ENCODE measurements around the gene EPB41L4A. TPM values are rescaled to one million over a fixed set of nuclear protein-coding genes. Genes with fewer than 3 reads are reported as not detected.
A peak's percentile ranks its signal among the peaks of the same experiment; 100 is the strongest.

EPB41L4A gene
- total RNA-seq, 1 experiment from 2014 or later, result 5.2 TPM

DNA sequence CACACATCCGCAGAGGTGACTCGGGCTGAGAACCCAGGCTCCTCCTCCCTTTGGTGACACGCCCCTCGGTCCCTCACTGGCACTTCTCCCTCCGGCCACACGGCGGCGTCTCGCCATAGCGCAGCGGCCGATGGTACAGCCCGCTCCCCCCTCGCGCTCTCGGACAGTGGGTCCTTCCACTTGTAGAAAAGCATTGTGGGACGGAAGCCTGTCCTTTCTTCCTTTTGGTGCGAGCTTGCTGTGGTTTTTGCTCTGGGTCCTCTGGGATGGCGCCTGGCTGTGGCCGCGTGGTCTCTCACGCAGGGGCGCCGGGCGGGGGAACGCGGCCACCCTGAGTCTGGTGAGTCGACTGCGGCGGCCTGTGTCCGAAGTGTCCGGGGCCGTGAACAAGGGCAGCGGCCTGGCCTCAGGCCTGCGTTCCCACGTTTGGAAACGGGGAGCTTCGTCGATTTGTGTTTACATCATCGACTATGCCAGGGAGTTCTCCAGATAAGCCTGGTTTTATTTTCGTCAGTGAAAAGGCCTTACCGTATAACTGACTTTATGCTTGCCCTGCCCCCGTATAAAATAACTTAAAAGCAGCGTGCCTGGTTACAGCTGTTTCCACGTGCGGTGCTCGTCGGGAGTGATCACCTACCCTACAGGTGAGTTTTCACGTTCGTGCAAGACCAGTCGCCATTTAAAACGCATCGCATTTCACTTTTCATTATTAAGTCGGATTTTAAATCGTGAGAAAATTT is 258.3 kb downstream of the EPB41L4A start (continued):
- TF ChIP-seq, protein P1, sequence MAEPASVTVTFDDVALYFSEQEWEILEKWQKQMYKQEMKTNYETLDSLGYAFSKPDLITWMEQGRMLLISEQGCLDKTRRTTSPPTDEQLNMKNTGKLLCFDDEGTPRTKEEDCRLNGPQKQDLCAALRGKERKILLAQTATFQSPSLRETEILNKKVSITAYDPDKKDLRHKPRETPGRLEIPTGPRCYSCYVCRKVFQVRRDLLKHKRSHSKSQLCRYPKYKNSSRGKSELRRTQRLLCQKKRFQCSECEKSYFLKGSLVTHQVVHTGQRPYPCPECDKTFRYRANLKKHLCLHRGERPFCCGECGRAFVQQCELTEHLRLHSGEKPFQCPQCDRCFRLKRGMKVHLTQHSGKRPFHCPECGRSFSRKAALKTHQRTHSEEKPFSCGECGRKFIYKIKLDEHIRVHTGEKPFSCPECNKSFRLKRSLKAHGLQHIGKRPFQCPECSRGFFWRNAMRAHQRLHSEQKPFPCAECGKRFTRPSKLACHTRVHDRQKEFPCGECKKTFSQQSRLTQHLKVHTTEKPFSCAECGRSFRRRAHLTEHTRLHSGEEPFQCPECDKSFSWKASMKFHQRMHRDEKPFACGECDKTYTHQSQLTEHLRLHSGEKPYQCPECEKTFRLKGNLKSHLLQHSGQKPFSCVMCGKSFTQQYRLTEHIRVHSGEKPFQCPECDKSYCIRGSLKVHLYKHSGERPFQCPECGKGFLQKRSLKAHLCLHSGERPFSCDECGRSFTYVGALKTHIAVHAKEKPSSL (CRISPR knock-in tag; conservative IDR thresholded peaks at IDR 0.05), result no peak
- TF ChIP-seq EMX1 (CRISPR knock-in tag; IDR thresholded peaks at IDR 0.05), result peak; percentile 58; the same call in 1 of the 2 replicates
- TF ChIP-seq, protein P2, sequence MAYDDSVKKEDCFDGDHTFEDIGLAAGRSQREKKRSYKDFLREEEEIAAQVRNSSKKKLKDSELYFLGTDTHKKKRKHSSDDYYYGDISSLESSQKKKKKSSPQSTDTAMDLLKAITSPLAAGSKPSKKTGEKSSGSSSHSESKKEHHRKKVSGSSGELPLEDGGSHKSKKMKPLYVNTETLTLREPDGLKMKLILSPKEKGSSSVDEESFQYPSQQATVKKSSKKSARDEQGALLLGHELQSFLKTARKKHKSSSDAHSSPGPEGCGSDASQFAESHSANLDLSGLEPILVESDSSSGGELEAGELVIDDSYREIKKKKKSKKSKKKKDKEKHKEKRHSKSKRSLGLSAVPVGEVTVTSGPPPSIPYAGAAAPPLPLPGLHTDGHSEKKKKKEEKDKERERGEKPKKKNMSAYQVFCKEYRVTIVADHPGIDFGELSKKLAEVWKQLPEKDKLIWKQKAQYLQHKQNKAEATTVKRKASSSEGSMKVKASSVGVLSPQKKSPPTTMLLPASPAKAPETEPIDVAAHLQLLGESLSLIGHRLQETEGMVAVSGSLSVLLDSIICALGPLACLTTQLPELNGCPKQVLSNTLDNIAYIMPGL (CRISPR knock-in tag; IDR thresholded peaks at IDR 0.05), result peak; percentile 97
- TF ChIP-seq, protein P3, sequence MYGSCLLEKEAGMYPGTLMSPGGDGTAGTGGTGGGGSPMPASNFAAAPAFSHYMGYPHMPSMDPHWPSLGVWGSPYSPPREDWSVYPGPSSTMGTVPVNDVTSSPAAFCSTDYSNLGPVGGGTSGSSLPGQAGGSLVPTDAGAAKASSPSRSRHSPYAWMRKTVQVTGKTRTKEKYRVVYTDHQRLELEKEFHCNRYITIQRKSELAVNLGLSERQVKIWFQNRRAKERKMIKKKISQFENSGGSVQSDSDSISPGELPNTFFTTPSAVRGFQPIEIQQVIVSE (CRISPR knock-in tag; IDR thresholded peaks at IDR 0.05; ENCODE audit: borderline replicate concordance), result no peak
- 0 out of 2 replicates have a peak, but pooled peaks have one; percentile 87 for TF ChIP-seq MYBL2 (CRISPR knock-in tag; IDR thresholded peaks at IDR 0.05)
- TF ChIP-seq, protein P4, sequence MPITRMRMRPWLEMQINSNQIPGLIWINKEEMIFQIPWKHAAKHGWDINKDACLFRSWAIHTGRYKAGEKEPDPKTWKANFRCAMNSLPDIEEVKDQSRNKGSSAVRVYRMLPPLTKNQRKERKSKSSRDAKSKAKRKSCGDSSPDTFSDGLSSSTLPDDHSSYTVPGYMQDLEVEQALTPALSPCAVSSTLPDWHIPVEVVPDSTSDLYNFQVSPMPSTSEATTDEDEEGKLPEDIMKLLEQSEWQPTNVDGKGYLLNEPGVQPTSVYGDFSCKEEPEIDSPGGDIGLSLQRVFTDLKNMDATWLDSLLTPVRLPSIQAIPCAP (CRISPR knock-in tag; IDR thresholded peaks at IDR 0.05), result peak; percentile 70; the same call in 1 of the 2 replicates
- TF ChIP-seq FOXK1 (CRISPR knock-in tag; IDR thresholded peaks at IDR 0.05), result peak; percentile 94
- peak; percentile 80 for TF ChIP-seq GABPB1 (CRISPR knock-in tag; IDR thresholded peaks at IDR 0.05)
- no peak for TF ChIP-seq NR3C1 (CRISPR knock-in tag; conservative IDR thresholded peaks at IDR 0.05; ENCODE audit: low read depth)
- no peak for TF ChIP-seq ZBTB21 (CRISPR knock-in tag; IDR thresholded peaks at IDR 0.05; ENCODE audit: borderline replicate concordance)
- TF ChIP-seq ZNF232 (CRISPR knock-in tag; IDR thresholded peaks at IDR 0.05), result peak; percentile 94
- TF ChIP-seq, protein P5, sequence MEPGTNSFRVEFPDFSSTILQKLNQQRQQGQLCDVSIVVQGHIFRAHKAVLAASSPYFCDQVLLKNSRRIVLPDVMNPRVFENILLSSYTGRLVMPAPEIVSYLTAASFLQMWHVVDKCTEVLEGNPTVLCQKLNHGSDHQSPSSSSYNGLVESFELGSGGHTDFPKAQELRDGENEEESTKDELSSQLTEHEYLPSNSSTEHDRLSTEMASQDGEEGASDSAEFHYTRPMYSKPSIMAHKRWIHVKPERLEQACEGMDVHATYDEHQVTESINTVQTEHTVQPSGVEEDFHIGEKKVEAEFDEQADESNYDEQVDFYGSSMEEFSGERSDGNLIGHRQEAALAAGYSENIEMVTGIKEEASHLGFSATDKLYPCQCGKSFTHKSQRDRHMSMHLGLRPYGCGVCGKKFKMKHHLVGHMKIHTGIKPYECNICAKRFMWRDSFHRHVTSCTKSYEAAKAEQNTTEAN (CRISPR knock-in tag; IDR thresholded peaks at IDR 0.05), result peak; percentile 78; the same call in 1 of the 2 replicates
- TF ChIP-seq, protein P6, sequence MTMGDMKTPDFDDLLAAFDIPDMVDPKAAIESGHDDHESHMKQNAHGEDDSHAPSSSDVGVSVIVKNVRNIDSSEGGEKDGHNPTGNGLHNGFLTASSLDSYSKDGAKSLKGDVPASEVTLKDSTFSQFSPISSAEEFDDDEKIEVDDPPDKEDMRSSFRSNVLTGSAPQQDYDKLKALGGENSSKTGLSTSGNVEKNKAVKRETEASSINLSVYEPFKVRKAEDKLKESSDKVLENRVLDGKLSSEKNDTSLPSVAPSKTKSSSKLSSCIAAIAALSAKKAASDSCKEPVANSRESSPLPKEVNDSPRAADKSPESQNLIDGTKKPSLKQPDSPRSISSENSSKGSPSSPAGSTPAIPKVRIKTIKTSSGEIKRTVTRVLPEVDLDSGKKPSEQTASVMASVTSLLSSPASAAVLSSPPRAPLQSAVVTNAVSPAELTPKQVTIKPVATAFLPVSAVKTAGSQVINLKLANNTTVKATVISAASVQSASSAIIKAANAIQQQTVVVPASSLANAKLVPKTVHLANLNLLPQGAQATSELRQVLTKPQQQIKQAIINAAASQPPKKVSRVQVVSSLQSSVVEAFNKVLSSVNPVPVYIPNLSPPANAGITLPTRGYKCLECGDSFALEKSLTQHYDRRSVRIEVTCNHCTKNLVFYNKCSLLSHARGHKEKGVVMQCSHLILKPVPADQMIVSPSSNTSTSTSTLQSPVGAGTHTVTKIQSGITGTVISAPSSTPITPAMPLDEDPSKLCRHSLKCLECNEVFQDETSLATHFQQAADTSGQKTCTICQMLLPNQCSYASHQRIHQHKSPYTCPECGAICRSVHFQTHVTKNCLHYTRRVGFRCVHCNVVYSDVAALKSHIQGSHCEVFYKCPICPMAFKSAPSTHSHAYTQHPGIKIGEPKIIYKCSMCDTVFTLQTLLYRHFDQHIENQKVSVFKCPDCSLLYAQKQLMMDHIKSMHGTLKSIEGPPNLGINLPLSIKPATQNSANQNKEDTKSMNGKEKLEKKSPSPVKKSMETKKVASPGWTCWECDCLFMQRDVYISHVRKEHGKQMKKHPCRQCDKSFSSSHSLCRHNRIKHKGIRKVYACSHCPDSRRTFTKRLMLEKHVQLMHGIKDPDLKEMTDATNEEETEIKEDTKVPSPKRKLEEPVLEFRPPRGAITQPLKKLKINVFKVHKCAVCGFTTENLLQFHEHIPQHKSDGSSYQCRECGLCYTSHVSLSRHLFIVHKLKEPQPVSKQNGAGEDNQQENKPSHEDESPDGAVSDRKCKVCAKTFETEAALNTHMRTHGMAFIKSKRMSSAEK (CRISPR knock-in tag; IDR thresholded peaks at IDR 0.05; ENCODE audit: borderline replicate concordance), result 0 out of 2 replicates have a peak, but pooled peaks have one; percentile 22
- TF ChIP-seq ZNF396 (CRISPR knock-in tag; IDR thresholded peaks at IDR 0.05; ENCODE audit: borderline replicate concordance), result no peak
- TF ChIP-seq, protein P7, sequence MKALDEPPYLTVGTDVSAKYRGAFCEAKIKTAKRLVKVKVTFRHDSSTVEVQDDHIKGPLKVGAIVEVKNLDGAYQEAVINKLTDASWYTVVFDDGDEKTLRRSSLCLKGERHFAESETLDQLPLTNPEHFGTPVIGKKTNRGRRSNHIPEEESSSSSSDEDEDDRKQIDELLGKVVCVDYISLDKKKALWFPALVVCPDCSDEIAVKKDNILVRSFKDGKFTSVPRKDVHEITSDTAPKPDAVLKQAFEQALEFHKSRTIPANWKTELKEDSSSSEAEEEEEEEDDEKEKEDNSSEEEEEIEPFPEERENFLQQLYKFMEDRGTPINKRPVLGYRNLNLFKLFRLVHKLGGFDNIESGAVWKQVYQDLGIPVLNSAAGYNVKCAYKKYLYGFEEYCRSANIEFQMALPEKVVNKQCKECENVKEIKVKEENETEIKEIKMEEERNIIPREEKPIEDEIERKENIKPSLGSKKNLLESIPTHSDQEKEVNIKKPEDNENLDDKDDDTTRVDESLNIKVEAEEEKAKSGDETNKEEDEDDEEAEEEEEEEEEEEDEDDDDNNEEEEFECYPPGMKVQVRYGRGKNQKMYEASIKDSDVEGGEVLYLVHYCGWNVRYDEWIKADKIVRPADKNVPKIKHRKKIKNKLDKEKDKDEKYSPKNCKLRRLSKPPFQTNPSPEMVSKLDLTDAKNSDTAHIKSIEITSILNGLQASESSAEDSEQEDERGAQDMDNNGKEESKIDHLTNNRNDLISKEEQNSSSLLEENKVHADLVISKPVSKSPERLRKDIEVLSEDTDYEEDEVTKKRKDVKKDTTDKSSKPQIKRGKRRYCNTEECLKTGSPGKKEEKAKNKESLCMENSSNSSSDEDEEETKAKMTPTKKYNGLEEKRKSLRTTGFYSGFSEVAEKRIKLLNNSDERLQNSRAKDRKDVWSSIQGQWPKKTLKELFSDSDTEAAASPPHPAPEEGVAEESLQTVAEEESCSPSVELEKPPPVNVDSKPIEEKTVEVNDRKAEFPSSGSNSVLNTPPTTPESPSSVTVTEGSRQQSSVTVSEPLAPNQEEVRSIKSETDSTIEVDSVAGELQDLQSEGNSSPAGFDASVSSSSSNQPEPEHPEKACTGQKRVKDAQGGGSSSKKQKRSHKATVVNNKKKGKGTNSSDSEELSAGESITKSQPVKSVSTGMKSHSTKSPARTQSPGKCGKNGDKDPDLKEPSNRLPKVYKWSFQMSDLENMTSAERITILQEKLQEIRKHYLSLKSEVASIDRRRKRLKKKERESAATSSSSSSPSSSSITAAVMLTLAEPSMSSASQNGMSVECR (CRISPR knock-in tag; IDR thresholded peaks at IDR 0.05; ENCODE audit: borderline replicate concordance), result peak; percentile 89
- 0 out of 2 replicates have a peak, but pooled peaks have one; percentile 41 for TF ChIP-seq ZNF671 (CRISPR knock-in tag; IDR thresholded peaks at IDR 0.05)
- TF ChIP-seq SOX15 (CRISPR knock-in tag; IDR thresholded peaks at IDR 0.05), result no peak
- TF ChIP-seq, protein P8, sequence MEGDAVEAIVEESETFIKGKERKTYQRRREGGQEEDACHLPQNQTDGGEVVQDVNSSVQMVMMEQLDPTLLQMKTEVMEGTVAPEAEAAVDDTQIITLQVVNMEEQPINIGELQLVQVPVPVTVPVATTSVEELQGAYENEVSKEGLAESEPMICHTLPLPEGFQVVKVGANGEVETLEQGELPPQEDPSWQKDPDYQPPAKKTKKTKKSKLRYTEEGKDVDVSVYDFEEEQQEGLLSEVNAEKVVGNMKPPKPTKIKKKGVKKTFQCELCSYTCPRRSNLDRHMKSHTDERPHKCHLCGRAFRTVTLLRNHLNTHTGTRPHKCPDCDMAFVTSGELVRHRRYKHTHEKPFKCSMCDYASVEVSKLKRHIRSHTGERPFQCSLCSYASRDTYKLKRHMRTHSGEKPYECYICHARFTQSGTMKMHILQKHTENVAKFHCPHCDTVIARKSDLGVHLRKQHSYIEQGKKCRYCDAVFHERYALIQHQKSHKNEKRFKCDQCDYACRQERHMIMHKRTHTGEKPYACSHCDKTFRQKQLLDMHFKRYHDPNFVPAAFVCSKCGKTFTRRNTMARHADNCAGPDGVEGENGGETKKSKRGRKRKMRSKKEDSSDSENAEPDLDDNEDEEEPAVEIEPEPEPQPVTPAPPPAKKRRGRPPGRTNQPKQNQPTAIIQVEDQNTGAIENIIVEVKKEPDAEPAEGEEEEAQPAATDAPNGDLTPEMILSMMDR (IDR thresholded peaks at IDR 0.05), result peak; percentile 88
